ENCODE measurements around the gene ASPA. TPM values are rescaled to one million over a fixed set of nuclear protein-coding genes. Genes with fewer than 3 reads are reported as not detected.

ASPA gene
- total and polyA plus RNA-seq, 2 experiments from 2014 or later = 0.08 to 0.27 TPM

GRCh38 chr17:3546997-3547396, 71.2 kb downstream of the ASPA start:
- no peak overlapping the region for H3K27ac ChIP-seq

GRCh38 chr17:3547628-3548027, 71.8 kb downstream of the ASPA start:
- no peak overlapping the region for H3K4me2 ChIP-seq
- no peaks in the 10 kb centered on the region for H3K9me3 ChIP-seq (ENCODE audit: low read depth)
- H3K79me2 ChIP-seq = no peaks in the 10 kb centered on the region
- TF ChIP-seq EZH2phosphoT487 (IDR thresholded peaks at IDR 0.05; ENCODE audit: low read depth, severe bottlenecking, unreplicated experiment) (no peak), CTCF (IDR thresholded peaks at IDR 0.05; ENCODE audit: poor library complexity) (no peak), EZH2 (IDR thresholded peaks at IDR 0.05; ENCODE audit: borderline replicate concordance) (no peak)
- H3K9me2 ChIP-seq (replicated peaks; ENCODE audit: insufficient read depth) = no peaks in the 10 kb centered on the region
- 85% methylated on average over 11 of the region's 11 CpGs for WGBS (ENCODE audit: low lambda C conversion rate, missing lambda C conversion rate)
- H3K27ac ChIP-seq = no peak overlapping the region
- H2AFZ ChIP-seq = no peak overlapping the region
- H3K4me3 ChIP-seq = no peak overlapping the region
- H4K20me1 ChIP-seq (ENCODE audit: insufficient read depth, poor library complexity, severe bottlenecking) = no peaks in the 10 kb centered on the region
- no peaks in the 10 kb centered on the region for H3K4me1 ChIP-seq (ENCODE audit: insufficient read depth)
- no peaks in the 10 kb centered on the region for H3K36me3 ChIP-seq (replicated peaks; ENCODE audit: insufficient read depth, low read depth)
- no peaks in the 10 kb centered on the region for H3K27me3 ChIP-seq
- DNase-seq (ENCODE audit: low spot score) = no peak

More at GRCh38 chr17:3546997-3547396, 71.2 kb downstream of the ASPA start:
- Histone ChIP-seq H3K9me3 (ENCODE audit: low read depth) (no peaks in the 10 kb centered on the region), H3K27me3 (no peaks in the 10 kb centered on the region), H3K9me2 (replicated peaks; ENCODE audit: insufficient read depth) (no peaks in the 10 kb centered on the region), H3K4me3 (no peak overlapping the region), H3K4me2 (no peak overlapping the region), H2AFZ (no peak overlapping the region), H3K36me3 (replicated peaks; ENCODE audit: insufficient read depth, low read depth) (no peaks in the 10 kb centered on the region), H3K79me2 (no peaks in the 10 kb centered on the region), H4K20me1 (ENCODE audit: insufficient read depth, poor library complexity, severe bottlenecking) (no peaks in the 10 kb centered on the region), H3K4me1 (ENCODE audit: insufficient read depth) (no peaks in the 10 kb centered on the region)
- DNase-seq (ENCODE audit: low spot score) = no peak
- TF ChIP-seq EZH2phosphoT487 (IDR thresholded peaks at IDR 0.05; ENCODE audit: low read depth, severe bottlenecking, unreplicated experiment) (no peak), EZH2 (IDR thresholded peaks at IDR 0.05; ENCODE audit: borderline replicate concordance) (no peak), CTCF (IDR thresholded peaks at IDR 0.05; ENCODE audit: poor library complexity) (no peak)
- WGBS (ENCODE audit: low lambda C conversion rate, missing lambda C conversion rate) = 97% methylated on average over 8 of the region's 8 CpGs

GRCh38 chr17:3549610-3550162, 73.9 kb downstream of the ASPA start:
- no peak overlapping the region for H2AFZ ChIP-seq
- H3K9me3 ChIP-seq (ENCODE audit: low read depth) = no peaks in the 10 kb centered on the region
- no peak overlapping the region for H3K4me2 ChIP-seq
- no peaks in the 10 kb centered on the region for H3K9me2 ChIP-seq (replicated peaks; ENCODE audit: insufficient read depth)
- no peaks in the 10 kb centered on the region for H3K4me1 ChIP-seq (ENCODE audit: insufficient read depth)
- no peak overlapping the region for H3K27ac ChIP-seq
- 89% methylated on average over 2 of the region's 2 CpGs for WGBS (ENCODE audit: low lambda C conversion rate, missing lambda C conversion rate)
- H4K20me1 ChIP-seq (ENCODE audit: insufficient read depth, poor library complexity, severe bottlenecking) = no peaks in the 10 kb centered on the region
- no peaks in the 10 kb centered on the region for H3K27me3 ChIP-seq
- no peak for DNase-seq (ENCODE audit: low spot score)
- no peaks in the 10 kb centered on the region for H3K36me3 ChIP-seq (replicated peaks; ENCODE audit: insufficient read depth, low read depth)
- H3K4me3 ChIP-seq = no peak overlapping the region
- no peak for TF ChIP-seq EZH2phosphoT487 (IDR thresholded peaks at IDR 0.05; ENCODE audit: low read depth, severe bottlenecking, unreplicated experiment)
- no peak for TF ChIP-seq CTCF (IDR thresholded peaks at IDR 0.05; ENCODE audit: poor library complexity)
- TF ChIP-seq EZH2 (IDR thresholded peaks at IDR 0.05; ENCODE audit: borderline replicate concordance) = no peak
- H3K79me2 ChIP-seq = no peaks in the 10 kb centered on the region
